VCaP (cell line): ENCODE data around the gene IST1.
"Not testable (repeated sequence)": the region's sequence is repeated elsewhere in the genome, so short reads cannot be mapped to it uniquely, and the experiment has no call there.

Source experiments
- H3K27ac ChIP-seq: fragments of 450-650 bp; 2 replicates; pipeline ENCODE4 v1.5.1; 2017
- TF ChIP-seq, protein P1 (sequence below): fragments of 450-650 bp; conservative IDR thresholded peaks from 2 replicates; pipeline ENCODE4 v1.5.1; 2017; ENCODE audit warnings: mild to moderate bottlenecking, moderate library complexity

The IST1 gene

DNA sequence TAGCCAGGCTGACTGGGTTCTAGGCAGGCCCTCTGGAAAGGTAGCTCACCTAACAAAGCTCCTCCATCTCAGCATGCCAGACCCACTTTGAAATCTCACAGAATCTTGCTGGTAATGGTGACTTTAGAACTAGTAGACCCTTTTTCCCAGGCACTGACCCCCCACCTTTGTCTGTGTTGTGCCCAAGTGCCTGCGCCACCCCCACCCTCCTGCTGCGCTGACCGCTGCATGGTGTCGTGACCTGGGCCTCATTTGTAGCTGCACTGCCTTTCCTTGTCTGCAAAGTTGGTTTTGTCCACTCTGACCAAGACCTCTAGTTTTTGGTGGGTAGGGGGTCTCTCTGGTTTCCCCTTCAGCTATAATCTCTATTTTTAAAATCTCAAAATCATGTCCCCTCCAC, 42.8 kb upstream of the IST1 start:
- TF ChIP-seq, protein P1, sequence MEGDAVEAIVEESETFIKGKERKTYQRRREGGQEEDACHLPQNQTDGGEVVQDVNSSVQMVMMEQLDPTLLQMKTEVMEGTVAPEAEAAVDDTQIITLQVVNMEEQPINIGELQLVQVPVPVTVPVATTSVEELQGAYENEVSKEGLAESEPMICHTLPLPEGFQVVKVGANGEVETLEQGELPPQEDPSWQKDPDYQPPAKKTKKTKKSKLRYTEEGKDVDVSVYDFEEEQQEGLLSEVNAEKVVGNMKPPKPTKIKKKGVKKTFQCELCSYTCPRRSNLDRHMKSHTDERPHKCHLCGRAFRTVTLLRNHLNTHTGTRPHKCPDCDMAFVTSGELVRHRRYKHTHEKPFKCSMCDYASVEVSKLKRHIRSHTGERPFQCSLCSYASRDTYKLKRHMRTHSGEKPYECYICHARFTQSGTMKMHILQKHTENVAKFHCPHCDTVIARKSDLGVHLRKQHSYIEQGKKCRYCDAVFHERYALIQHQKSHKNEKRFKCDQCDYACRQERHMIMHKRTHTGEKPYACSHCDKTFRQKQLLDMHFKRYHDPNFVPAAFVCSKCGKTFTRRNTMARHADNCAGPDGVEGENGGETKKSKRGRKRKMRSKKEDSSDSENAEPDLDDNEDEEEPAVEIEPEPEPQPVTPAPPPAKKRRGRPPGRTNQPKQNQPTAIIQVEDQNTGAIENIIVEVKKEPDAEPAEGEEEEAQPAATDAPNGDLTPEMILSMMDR: no peak
- no peak overlapping the region for H3K27ac ChIP-seq

DNA sequence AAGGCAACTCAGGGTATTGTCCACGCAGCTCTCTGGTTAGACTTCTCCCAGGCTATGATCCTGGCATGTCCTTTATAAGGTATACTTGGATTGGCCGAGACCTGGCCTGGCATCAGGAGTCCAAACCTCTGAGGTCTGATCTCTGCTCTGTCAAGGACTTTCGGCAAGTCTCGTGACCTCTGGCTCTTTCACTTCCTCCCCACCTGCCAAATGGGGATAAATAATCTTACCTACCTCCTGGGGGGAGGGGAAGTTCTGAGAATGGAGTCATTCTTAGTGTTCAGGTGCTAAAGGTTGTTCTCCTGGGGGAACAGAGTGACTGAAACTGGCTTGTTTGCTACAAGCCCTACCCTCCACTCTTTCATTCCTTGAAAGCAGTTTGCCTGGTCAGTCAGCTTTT, 41.9 kb upstream of the IST1 start:
- no peak overlapping the region for H3K27ac ChIP-seq

DNA sequence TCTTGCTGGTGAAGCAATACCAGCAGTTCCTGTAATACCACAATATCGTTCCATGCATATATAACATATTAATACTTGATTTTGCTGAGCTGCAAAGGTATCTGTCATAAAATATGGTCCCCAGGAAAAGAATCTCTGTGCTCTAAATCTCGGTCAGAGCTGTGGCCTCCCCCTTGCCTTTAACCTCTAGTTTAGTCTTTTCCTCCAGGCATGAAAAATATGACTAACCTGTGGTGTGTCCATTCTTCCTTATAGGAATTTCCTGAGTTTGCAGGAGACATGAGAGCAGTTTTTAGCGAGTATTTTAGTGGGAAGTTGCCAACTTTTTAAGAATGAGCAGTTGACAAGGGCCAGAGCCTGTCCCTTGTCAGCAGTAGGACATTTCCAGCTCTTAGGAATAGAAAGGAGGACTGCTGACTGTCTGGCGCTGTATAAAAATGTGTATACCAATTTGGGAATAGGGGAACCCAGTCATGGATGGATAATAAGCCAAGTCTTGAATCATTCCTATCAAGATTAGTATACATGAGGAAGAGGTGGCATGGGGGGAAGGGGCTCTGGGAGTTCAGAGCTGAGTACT, 40.9 kb upstream of the IST1 start:
- TF ChIP-seq, protein P1: no peak
- no peak overlapping the region for H3K27ac ChIP-seq

More for the DNA sequence above, 41.9 kb upstream of the IST1 start:
- TF ChIP-seq, protein P1: no peak

DNA sequence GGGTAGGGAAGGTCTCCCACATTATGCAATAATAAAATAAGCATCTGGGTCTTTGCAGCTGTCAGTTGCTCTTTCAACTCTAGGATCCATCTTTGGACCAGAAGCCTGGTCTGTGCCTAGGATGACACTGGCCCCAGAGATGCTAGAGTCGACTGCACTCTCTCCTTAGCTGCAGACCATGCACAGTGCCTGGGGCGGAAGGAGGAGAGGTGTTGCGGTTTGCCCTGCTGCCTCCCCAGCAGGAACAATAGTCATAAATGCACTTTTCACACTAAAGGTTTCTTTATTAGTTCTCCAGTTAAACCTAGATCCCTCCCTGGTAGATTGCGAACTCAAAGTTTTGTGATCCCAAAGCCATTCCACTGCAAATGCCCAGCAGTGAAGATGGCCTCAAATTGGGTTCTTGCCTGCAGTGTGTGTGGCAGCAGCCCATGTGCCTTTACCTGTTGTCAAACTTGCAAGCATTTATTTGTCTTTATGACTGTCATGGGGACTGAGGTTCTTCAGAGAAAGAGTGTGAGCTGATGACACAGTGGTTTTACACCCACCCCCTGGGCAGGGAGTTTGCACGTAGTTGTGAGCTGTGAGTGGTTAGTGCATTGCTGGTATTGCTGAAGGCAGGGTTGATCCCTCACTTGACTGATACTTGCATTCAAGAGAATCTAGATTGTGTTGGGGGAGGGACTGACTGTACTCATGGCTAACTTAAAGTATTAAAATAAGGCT, 39.2 kb upstream of the IST1 start:
- no peak overlapping the region for H3K27ac ChIP-seq
- TF ChIP-seq, protein P1: no peak

DNA sequence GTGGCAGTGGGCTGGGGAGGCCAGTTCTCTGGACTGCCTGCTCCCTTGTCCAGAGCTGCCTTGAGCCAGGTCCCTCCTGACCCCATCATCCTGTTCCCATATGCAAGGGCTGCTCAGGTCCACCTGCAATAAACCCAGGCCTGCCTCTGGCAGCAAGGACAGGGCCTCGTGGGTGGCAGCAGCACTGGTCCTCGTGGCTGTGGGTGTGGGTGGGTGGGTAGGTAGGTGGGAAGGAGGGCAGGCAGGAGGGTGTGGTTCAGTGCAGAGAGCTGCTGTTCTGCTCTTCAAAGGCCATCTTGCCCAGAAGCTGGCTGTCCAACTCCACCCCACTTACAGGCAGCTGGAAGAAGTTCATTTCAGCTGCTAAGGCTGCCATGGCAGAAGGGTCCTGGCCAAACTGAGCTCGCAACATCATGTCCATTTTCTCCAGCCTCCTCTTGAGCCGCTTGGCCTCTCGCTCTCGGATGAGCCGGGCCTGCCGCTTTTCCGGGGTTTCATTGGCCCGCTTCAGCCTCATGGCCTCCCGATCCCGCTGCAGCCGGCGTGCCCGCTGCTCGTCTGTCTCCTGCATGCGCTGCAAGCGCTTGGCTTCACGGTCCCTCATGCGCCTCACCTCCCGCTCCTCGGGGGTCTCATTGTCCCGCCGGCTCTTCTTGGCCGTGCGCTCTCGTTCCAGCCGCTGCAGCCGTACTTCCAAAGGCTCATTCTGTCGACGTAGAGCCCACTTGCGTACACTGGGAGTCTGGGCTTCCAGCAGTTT, 35.4 kb upstream of the IST1 start:
- H3K27ac ChIP-seq: no peak overlapping the region
- TF ChIP-seq, protein P1: no peak

DNA sequence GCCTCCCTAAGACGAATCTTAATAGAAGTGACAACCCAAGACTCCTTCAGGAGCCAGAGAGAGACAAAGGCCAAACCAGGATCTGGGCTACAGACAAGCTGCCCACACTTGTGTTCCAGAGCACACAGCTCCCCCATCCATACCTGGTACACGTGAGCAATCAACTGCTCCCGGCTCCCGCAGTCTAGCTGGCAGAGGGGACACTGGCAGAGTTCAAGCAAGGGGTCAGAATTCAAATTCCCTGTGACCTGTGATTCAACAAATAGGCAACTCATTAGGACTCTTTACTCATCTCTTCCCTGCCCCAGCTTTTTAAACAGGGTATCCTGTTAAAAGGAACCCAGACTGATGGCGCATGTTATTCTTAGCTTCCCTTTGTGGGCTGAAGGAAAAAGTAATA, 31.3 kb upstream of the IST1 start:
- no peak overlapping the region for H3K27ac ChIP-seq
- TF ChIP-seq, protein P1: no peak

DNA sequence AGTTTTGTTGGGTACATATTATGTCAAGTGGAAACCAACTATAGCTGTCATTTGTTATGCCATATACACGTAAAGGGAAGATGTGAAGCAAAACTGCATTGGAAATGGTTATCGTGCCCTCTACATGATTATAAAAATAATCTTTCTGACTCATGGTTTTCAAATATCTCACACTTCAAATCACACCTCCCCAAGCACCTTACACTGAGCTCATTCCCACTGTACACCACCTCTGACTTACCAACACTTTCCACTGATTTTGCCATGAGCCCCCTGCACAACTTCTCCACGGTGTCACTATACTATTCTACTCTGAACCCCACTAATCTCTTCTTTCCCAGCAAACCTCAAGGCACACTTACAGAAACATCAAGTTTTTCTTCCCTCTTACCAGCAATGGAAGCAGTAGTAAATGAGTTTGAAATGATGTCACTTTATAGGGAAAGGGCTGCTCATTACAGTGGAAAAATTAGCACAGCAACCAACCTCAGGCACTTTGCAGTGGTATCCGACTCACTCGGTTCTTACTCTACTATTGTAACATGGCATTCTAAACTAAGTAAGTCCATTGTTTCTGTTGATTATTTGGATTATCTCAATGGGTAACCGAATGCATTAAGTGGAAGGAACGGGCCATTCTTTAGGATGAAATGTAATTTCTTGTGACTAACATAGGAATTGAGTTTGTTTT, 30.0 kb upstream of the IST1 start:
- TF ChIP-seq, protein P1: no peak
- no peak overlapping the region for H3K27ac ChIP-seq

DNA sequence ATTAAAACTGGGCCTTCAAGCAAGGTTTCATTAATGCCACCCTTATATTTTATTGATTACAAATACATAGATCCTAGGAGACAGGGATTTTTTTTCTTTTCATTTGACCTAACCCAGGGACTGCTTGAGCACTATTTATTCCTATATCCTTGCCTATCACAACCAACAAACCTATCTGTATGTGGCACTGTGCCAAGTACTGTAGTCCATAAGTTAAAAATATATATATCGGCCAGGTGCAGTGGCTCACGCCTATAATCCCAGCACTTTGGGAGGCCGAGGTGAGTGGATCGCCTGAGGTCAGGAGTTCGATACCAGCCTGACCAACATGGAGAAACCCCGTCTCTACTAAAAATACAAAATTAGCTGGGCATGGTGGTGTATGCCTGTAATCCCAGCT, 28.2 kb upstream of the IST1 start:
- not testable (repeated sequence) for H3K27ac ChIP-seq
